Activated T-helper 1 cell treated with anti-CD3 and anti-CD28 coated beads, Interleukin-2, amount 50 U/mL, for 16 hours (primary cell): Measurements from ENCODE around the gene PLPP3.

Source experiments
- DNase-seq, 2 donors: peaks; one replicate each; pipeline ENCODE4 v3.0.0-alpha.2; 2020; ENCODE audit warnings: low read depth in 1 of 2, low spot score in 1 of 2

PLPP3 gene

DNA sequence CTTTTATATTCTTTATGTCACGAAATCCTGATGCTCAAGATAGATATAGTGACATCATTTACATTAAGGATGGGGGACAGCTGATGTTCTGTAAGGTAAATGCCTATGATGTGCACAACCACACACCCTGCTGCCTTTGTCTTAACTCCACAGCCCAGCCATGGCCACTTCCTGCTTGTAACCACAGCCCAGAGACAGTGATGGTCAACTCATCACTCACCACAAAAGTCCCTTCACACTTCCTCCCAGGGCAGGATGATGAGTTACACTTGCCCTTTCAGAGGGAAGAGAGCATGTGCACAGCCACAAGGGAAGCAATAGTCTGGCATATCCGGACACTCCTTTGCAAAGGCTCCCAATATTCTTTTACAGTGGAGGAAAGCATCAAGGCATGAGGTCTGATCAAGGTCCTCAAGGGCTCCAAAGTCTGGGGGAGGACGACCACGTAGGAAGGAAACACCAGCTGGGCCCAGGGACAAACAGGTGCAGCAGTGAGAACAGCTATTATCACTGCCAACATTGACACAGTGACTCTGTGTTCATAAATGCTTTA, 53.8 kb downstream of the PLPP3 start:
- DNase-seq = no peak

DNA sequence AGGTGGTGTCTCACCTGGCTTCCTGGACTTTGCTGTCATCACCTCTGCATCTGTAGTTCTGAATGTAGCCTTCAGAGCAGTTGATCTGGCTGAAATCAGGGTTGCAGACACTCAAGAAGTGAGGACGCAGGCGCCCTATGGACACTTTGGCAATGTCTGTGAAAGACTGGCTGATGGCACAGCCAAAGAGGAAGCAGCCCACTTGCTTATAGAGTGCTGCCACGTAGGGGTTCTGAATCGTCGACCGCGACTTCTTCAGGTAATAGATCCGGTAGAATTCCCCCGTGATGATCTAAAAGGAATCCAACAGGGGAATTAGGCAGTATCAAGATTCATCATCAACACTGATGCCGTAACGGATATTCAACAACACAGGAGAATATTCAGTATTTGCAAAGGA, 55.1 kb downstream of the PLPP3 start:
- no peak for DNase-seq

DNA sequence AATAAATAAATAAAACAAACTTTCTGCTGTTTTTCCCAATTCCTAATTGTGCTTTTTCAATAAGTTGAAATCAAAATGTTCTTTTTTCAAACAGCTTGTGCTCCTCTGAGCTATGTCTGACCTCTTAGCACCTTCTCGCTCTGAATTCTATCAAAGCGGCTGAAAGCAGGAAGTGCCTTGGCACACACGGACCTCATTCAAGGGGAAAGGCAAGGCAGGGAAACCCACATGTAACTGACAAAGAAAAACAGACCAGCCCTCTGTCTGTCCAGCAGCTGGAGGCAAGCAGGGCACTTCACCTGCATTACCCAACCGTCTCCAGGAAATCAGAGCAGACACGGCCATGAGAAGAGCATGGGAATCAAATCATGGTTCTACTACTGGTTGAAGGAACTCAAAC, 56.7 kb downstream of the PLPP3 start:
- no peak for DNase-seq

DNA sequence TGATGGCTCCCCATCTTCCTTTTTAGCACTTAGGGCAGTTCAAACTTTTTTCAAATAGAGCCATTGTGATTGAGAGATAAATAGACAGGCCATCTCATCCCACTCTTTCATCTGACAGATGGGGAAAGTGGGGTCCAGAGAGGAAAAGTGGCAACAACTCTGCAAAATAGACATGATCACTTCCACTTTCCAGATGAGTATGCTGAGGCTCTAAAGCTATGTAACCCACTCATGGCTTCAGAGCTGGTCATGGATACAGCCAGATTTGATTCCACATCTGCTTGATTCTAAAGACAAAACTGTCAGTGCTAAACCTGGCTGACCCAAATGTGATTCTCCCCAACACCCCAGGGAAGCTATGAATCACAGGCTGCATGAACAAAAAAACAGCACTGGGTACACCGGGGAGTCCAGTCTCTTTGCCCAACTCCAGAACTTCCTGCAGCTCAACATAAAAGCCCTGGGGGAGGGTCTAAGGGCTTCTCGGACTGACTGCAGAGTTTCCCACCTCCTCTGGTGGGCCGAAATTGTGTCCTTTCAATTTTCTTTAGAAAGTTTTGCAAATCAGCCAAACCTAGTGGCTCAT, 59.3 kb downstream of the PLPP3 start:
- no peak for DNase-seq

DNA sequence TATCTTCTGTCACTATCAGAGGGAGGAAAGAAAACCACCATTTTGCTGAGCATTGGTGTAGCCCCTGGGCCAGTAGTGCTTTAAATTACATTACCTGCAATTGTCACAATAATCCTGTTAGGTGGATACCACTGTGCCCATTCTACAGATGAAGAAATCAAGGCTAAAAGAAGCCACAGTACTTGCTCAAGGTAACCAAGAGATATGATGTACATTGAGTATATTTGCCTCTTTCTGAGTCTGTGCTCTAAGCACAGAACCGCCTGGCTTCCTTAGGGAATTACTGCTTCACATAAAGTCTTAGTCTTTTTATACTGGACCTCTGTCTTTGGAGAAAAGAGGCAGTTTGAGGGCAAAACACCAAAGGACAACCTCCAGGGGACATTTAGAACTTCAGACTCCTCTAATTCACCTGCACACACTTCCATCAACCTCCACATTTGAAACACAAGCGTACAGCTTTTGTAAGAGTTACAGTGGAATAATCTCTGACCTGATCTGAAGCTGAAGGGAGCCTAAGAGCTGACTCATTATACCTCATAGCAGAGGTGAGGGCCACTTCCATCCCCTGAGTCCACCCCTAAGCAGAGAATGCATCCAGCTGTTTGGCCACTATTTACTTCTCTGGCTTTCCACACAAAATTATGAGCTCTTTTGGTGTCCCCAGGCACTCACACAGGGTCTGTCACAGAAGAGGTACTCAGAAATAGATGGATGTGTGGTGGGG, 61.8 kb downstream of the PLPP3 start:
- DNase-seq = no peak

DNA sequence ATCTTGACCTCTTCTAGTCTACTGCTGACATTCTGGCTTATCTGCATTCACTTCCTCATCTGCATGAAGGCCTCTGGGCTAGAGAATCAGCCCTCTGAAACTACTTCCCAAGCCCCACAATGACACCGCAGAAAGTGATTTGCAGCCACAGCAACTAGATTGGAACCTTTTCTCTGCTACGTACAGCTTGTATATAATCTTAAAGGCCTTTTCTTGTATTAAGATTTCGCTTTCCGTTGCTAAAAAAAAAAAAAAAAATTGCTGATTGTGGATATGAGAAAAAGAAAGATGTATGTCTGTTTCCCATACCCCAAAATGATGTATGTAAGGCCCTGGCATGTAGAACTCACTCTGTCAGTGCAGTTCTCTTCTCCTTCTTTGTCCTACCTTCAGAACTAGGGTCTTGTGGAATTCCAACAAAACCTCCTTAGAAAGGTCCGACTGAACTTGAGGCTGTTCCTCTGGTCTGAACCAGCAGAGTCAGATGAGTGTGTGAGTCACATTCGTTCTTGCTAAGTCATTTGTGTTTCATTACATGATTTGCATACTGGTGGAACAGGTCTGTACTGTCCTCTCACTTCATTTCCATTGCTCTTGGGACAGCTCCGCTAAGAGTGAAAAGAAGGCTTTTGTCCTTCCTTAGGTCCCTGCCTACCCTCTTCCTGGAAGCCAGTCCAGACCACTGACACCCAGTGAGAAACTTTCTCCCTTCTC, 62.7 kb downstream of the PLPP3 start:
- DNase-seq = no peak

DNA sequence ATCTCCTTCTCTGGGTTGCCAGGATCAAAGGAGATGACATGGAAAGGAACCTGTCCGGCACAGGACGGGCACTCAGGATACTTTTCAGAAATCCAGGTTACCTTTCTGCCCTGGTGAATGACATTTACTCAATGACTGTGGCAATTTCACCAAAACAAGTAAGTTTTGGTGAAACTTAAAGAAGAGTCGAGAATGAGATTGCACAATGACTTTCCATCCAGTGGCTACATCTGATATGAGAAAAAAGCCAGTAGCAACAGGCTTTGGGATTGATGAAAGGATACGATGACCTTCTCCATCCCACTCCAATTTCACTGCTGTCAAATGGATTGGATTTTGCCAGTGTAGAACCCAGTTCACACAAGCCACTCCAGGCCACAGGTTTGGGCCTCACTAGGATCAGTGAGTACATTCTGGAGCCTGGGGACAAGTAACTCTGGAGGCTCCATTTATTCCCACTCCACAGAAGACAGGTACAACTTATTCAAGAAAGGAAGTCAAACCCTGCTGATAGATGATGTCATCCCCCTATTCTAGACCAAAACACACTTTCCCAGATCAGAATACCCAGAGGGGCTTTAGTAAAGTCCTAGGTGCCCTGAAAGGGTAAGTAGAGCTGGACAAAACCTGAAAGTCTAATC, 63.3 kb downstream of the PLPP3 start:
- no peak for DNase-seq

DNA sequence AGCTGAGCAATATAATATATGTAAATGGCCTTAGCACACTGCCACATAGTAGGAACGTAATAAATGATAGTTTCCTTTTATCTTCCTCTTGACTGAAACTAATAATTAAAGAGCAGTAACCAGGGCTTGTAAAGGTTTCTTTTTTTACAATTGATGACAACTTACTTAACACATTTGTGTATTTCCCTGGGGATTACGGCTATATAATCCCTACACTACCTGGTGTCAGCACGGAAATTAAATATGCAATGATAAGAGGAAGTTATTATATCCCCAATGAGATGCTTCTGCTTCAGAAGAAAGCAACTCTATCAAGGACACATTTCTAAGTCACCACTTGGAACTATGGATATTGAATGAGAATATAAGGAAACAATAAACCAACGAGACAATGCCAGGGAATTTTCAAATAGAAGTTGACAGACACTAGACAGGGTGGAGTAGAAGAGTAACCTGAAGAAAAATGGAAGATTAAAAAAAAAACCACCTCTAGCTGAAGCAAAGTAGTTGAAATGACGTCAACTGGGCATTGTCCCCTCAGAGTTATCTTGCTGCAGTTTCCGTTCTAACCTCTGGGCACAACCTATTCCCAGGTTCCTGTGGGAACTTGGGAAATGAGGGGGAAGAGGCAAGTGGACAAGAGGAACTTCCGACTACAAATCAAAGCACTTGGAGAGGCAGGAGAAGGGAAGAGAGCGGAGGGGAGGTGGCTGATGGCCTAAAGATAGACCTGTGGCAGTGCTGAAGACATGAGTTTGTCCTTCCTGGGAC, 66.5 kb downstream of the PLPP3 start:
- DNase-seq = no peak

DNA sequence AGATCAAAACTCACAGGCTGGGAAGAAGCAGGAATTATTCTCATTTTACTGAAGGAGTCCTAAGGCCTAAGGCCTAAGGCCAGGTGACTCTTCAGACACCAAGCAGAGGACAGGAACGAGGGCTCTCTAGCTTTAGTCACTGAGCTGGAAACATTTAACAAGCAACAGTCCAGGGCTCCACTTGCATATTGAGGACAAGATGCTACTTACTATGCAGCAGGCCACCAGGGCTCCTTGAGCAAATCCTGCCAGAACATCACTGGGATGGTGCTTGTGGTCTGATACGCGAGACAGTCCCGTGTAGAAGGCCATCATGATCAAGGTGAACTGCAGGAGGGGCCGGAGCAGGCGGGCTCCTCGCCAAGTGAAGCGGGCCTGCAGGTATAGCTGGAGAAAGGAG, 67.6 kb downstream of the PLPP3 start:
- no peak for DNase-seq

DNA sequence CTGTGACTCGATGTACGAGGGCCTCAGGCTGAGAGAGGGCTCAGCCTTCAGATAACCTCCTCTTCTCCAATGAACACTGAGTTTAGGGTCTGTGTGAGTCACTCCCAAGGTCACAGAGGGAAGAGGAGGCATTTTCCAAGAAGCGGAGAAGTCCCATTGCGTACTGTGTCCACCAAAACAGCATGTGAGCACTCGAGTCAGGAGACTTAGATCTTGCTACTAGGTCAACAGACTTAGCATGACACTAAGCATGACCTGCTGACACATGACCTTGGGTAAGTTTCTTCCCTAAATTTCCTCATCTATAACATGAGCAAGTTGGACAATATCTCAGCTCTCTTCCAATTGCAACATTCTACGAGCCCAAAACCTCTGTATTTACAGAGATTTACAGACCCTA, 68.0 kb downstream of the PLPP3 start:
- DNase-seq = no peak

DNA sequence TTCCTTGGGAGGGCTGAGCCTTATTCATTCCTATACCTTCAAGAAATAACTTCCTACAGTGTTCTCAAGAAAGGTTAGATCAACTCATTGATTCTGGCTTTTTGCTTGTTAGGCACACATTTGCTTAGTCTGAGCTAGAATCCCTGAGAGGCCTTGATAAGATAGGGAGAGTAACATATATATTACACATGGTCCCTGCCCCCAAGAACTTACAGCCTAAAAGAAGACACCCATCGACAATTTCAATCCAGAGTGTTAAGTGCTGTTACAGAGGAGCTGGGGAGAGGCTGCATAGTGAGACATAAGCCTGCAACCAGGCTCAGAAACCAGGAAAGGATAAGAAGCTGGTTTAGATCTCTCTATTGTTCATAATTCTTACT, 68.7 kb downstream of the PLPP3 start:
- no peak for DNase-seq

DNA sequence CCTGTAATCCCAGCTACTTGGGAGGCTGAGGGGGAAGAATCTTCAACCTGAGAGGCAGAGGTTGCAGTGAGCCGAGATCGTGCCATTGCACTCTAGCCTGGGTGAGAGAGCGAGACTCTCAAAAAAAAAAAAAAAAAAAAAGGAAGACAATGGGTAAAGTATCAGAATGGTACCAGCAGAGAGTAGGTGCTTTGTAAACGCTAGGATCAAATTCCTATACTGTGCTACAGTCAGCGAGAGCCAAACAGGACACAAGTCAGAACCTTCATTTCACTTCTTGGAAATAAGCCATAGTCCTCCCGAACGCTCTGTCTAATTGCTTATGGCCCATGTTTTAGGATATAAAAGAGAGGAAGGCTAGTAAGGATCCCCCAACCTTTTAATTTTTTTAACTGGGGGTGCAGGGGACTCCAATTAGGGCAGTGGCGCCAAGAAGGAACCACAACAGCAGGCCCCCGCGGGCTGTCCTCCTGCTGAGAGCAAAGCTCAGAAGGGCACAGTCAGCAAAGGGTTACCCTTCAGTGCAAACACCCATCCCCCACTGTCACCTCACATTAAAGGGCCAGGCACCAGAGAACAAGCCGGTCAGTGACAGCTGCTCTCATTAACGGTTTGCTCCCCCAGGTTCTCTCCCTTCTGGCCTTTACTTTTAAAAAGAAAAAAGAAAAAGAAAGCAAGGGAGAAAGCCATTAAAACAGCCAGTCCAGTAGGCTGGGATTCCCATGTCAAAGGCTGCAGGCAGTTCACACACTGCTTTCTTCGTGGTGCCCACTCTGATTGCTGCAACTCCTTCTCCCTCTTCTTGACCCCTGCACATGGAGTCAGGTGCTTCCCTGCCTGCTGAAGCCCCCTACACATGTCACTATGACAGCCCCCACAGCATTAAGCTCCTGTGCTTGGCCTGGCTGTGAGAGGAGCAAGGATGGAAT, 69.4 kb downstream of the PLPP3 start:
- DNase-seq = no peak

DNA sequence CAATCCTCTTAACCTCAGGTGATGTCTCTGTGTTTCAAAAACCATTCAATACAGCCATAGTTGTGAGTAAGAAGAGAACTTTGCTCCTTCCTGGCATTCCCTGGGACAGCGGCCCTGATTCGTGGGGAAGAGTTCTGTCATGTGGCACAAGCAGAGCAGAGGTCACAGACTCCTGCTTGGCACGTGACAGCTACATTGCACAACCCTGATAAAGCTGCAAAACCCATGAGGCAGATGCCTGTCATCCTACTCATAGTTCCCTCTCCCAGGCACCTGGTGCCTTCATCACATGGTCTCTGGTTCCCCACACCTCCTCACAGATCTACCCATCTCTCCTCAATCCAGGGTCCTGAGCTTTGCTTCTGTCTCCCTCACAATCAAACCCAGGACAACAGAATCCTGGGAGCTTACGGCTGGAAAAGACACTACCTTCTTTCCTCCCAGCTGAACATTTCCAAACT, 70.8 kb downstream of the PLPP3 start:
- no peak for DNase-seq

DNA sequence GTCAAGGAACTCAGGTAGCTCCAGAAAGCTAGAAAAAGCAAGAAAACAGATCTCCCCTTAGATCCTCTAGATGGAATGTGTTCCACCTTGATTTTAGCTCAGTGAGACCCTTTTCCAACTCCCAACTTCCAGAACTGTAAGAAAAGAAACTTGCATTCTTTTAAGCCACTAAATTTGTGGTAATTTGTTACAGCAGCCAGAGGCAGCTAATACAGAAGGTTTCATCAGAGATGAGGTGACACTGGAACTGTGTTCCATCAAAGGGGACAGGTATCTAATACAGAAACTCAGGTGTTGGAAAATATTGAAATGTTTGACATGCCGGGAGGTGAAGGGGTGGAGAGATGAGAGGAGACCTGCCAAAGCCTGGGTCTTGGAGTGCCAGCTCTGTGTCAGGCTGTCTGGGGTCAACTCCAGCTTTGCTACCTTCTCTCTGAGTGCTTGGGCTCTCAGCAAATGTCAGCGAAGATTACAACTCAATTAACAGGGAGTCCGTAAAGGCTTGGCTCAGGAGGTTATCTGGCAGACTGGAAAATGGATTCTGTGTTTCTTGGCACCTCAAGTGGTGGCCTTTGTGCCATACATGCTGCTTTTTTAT, 71.3 kb downstream of the PLPP3 start:
- DNase-seq = no peak

DNA sequence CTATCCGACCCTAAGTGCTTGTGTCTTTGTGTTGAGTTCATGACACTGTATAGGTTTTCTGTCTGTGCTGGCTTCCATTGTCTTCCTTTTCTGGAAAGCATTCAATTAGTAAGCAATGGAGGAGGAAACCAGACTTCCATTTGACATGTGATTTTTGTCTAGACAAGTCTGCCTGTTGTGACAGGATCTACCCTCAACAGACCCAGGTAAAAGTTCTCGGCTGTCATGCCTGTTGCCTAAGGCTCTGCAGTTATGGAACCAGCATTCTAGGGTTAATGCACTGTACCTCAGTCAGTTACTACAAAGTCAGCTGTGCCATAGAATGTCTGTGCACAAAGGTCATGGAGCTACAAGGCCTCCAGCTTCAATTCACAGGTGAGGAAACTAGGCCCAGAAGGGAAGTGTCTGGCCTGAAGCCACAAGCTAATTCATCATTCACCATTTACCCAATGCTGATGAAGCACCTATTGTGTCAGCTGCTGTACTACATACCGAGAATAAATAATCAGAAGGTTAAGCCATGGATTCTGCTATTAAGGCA, 72.3 kb downstream of the PLPP3 start:
- DNase-seq = no peak

DNA sequence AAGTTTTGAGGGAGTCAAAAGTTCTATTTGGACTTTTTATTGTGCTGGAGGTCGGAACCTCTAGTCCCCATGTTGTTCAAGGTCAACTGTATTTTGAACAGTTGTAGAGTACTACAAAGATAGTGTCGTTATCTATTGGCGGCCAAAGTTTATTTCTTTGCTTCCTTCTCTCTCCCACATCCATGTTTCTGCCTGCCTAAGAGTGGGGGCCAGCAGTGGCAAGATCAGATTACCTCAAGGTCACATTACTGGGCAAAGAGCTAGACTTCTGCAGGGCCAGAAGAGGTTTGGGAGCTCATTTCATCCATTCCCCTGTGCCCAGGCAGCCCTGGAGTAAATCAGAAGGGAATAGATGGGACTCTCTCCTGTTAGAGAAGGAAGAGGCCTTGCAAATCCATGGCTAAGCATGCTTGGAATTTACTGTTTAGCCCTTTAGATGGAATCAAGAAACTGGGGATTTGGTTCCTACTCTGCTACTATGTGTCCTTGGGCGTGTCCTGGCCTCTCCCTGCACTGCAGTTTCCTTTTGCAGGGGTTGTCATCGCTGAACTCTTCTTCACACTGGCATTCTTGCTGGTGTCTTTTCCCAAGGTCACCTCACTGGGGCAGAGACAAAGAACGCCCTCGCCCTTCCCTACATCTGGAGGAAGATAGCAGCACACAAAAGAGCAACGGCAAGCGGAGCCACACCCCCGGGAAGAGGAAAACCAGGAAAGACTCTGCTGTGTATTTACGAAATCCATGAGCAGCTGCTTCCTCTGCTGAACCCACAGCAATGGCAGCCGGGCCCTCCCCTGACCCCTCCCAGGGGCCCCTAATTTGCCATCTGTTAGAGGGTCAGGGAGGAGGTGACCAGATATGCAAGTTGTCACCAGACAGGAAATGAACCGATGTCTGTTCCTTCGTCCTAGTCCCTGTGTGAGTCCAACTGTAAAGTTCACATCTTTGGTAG, 73.3 kb downstream of the PLPP3 start:
- no peak for DNase-seq

DNA sequence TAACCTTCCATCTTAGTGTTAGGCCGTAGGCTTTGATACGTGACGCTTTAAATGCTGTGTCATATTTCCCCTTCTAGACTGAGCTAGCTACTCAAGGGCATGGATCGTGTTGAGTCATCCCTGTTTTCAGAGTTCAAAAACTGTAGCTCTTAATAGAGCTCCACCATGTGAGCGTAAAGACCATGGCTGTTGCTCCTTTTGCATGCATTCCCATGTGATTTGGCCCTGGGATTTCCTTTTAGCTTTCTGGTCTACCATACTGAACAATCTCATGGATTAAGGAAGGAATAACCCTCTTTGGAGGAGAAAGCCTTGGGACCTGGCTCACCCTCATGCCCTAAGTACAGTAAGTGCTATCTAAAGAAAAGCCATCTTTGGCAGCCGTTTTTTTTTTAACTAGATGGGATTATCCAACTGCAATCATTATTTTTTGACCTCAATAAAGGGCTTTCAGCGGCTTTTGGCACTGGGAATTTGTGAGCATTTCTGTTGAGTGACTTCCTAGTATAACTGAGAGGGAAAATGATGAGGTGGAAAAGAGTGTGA, 76.6 kb downstream of the PLPP3 start:
- DNase-seq = no peak

DNA sequence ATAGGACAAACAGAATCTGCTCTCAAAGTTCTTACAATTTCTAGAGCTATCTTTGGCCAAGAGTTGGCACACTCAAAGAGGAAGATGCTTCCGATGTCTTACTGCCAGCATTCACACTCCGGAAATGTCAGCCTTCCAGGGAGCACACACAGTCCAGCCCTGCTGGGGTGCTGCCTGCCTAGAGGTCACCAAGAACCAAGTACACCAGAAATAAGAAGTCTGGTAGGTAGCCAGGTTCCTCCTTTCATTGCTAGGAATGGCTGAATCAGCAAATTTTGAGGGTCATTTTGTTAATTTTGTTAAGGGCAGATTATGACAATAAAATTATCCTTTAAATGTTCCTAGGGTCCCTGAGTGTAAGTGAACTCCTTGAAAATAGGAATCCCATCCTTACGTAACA, 77.5 kb downstream of the PLPP3 start:
- no peak for DNase-seq
